OCI-LY7 (cell line): ENCODE data around the gene ZC3H12A. TPM values are rescaled to one million over a fixed set of nuclear protein-coding genes. Genes with fewer than 3 reads are reported as not detected.
"Not testable (repeated sequence)": the region's sequence is repeated elsewhere in the genome, so short reads cannot be mapped to it uniquely, and the experiment has no call there.

Source experiments
- BruUV-seq: library from RNA; stranded (reverse); fragments of 400-500 nt; replicated peaks from 2 replicates; lab custom pipeline; 2021; lab: Mats Ljungman, UMichigan
- CTCF ChIA-PET: fragments of 300-600 bp; sonication (Branson Sonifier 250); formaldehyde crosslinking; loops from one replicate; lab custom pipeline; 2022; ENCODE audit warnings: antibody characterized with exemption; ENCODE audit not compliant: unreplicated experiment; lab: Charles Lee
- POLR2A ChIA-PET: fragments of 300-600 bp; sonication (Branson Sonifier 250); formaldehyde crosslinking; loops from one replicate; lab custom pipeline; 2022; ENCODE audit warnings: antibody characterized with exemption; lab: Charles Lee
- DNase-seq: peaks from one replicate; pipeline ENCODE4 v3.0.0-alpha.2; 2015; ENCODE audit warnings: low spot score
- H2AFZ ChIP-seq: fragments of 200-600 bp; sonication (generic), shearing (Covaris generic); 2 replicates; pipeline ENCODE4 v1.6.1; 2014; ENCODE audit warnings: mild to moderate bottlenecking, antibody characterized with exemption, low read length, moderate library complexity
- H3K27ac ChIP-seq: fragments of 200-600 bp; sonication (generic); 2 replicates; pipeline ENCODE4 v1.5.1; 2014; ENCODE audit warnings: mixed run types, low read depth, mild to moderate bottlenecking, moderate library complexity, low read length, inconsistent platforms; ENCODE audit not compliant: poor library complexity, severe bottlenecking
- H3K36me3 ChIP-seq: fragments of 200-600 bp; sonication (generic); 2 replicates; pipeline ENCODE4 v1.6.1; 2014; ENCODE audit warnings: mild to moderate bottlenecking, antibody characterized with exemption, low read length, moderate library complexity, mixed read lengths; ENCODE audit not compliant: insufficient read depth
- H3K4me1 ChIP-seq: fragments of 200-600 bp; sonication (generic); 2 replicates; pipeline ENCODE4 v1.5.1; 2014; ENCODE audit warnings: mild to moderate bottlenecking, low read length; ENCODE audit not compliant: insufficient read depth, poor library complexity, severe bottlenecking
- H3K4me2 ChIP-seq: fragments of 200-600 bp; sonication (generic); 2 replicates; pipeline ENCODE4 v1.6.1; 2014; ENCODE audit warnings: mild to moderate bottlenecking, low read length
- H3K4me3 ChIP-seq: fragments of 200-600 bp; sonication (generic); 2 replicates; pipeline ENCODE4 v1.5.1; 2014; ENCODE audit warnings: mild to moderate bottlenecking, low read depth, low read length; ENCODE audit not compliant: poor library complexity, severe bottlenecking
- H3K79me2 ChIP-seq: fragments of 200-600 bp; sonication (generic); 2 replicates; pipeline ENCODE4 v1.6.1; 2016; ENCODE audit warnings: low read depth, mild to moderate bottlenecking, low read length, moderate library complexity, mixed read lengths; ENCODE audit not compliant: insufficient read depth
- H3K9me2 ChIP-seq: fragments of 200-600 bp; sonication (generic); 2 replicates; pipeline ENCODE4 v1.6.1; 2016; ENCODE audit warnings: mild to moderate bottlenecking, low read length, mixed read lengths; ENCODE audit not compliant: insufficient read depth
- H3K9me3 ChIP-seq: fragments of 200-600 bp; sonication (generic); 2 replicates; pipeline ENCODE4 v1.6.1; 2014; ENCODE audit warnings: mild to moderate bottlenecking, mixed run types, low read length, mixed read lengths
- H4K20me1 ChIP-seq: fragments of 200-600 bp; sonication (generic); 2 replicates; pipeline ENCODE4 v1.6.1; 2014; ENCODE audit warnings: mild to moderate bottlenecking, antibody characterized with exemption, low read length, moderate library complexity, mixed read lengths; ENCODE audit not compliant: insufficient read depth
- EZH2phosphoT487 ChIP-seq: fragments of 200-600 bp; sonication (generic); IDR thresholded peaks from 2 replicates; pipeline ENCODE4 v1.6.1; 2018; ENCODE audit warnings: low read depth, borderline replicate concordance, mild to moderate bottlenecking, mixed run types, antibody characterized with exemption, low read length, moderate library complexity, mixed read lengths
- intact Hi-C: fragments of 100-400 bp; cut with micrococcal nuclease; formaldehyde crosslinking; loops from one replicate; pipeline ENCODE4 v1.10.0; 2022; ENCODE audit not compliant: unreplicated experiment
- total RNA-seq, 2 experiments: library from RNA; depleted of rRNA in 1 of 2; stranded (reverse); fragments of >200 nt in 1 of 2; shearing (Covaris generic) in 1 of 2; gene quantifications; 2 replicates each; pipeline ENCODE4 v1.2.3, GENCODE V29; 2014 to 2022
- TF ChIP-seq, protein P1 (sequence below): fragments of 200-600 bp; sonication (generic); conservative IDR thresholded peaks from 2 replicates; pipeline ENCODE4 v1.5.1; 2014; ENCODE audit warnings: mild to moderate bottlenecking, antibody characterized with exemption, low read length, moderate library complexity, mixed read lengths

The ZC3H12A gene
- total RNA-seq, 2 experiments from 2014 or later: 11.5 to 20.7 TPM

DNA sequence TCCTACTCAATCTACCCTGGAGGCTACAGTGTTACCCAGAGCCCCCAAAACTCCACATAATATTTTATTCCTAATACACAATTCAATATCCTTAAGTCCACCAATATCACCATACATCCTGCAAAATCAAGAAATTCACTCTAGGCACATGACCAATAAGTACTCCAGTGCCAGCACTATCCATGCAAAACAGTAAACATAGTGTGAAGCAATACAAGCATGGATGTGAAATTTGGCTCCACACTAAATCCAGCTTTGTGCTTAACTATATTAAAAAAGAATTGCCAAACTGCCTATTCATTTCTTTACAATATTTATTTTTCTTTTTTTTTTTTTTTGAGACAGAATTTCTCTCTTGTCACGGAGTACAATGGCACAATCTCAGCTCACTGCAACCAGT is 43.2 kb downstream of the ZC3H12A start:
- BruUV-seq: no TSS peak
- intact Hi-C loops: no loop called here
- no peak overlapping the region for H3K4me2 ChIP-seq
- H3K4me3 ChIP-seq: no peak overlapping the region
- H3K9me3 ChIP-seq: no peaks in the 10 kb centered on the region
- TF ChIP-seq, protein P1, sequence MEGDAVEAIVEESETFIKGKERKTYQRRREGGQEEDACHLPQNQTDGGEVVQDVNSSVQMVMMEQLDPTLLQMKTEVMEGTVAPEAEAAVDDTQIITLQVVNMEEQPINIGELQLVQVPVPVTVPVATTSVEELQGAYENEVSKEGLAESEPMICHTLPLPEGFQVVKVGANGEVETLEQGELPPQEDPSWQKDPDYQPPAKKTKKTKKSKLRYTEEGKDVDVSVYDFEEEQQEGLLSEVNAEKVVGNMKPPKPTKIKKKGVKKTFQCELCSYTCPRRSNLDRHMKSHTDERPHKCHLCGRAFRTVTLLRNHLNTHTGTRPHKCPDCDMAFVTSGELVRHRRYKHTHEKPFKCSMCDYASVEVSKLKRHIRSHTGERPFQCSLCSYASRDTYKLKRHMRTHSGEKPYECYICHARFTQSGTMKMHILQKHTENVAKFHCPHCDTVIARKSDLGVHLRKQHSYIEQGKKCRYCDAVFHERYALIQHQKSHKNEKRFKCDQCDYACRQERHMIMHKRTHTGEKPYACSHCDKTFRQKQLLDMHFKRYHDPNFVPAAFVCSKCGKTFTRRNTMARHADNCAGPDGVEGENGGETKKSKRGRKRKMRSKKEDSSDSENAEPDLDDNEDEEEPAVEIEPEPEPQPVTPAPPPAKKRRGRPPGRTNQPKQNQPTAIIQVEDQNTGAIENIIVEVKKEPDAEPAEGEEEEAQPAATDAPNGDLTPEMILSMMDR: no peak
- peaks cover 16% of the 10 kb centered on the region for H3K4me1 ChIP-seq
- DNase-seq: no peak
- ChIA-PET POLR2A (no interaction called here), CTCF (no interaction called here)
- H3K9me2 ChIP-seq: no peaks in the 10 kb centered on the region
- H3K36me3 ChIP-seq: peaks cover 8% of the 10 kb centered on the region
- H3K27ac ChIP-seq: no peak overlapping the region
- H2AFZ ChIP-seq: no peak overlapping the region
- peaks cover 10% of the 10 kb centered on the region; the same call in 1 of the 2 replicates for H4K20me1 ChIP-seq
- H3K79me2 ChIP-seq: peaks cover 13% of the 10 kb centered on the region; the same call in 1 of the 2 replicates

DNA sequence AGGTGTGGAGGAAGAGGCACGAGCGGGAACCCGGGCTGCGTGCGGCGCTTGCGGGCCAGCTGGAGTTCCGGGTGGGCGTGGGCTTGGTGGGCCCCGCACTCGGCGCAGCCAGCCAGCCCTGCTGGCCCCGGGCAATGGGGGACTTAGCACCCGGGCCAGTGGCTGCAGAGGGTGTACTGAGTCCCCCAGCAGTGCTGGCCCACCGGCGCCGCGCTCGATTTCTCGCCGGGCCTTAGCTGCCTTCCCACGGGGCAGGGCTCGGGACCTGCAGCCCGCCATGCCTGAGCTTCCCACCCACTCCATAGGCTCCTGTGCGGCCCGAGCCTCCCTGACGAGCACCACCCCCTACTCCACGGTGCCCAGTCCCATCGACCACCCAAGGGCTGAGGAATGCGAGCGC is 43.9 kb downstream of the ZC3H12A start:
- H3K27ac ChIP-seq, H3K9me2 ChIP-seq, DNase-seq, H3K79me2 ChIP-seq, H2AFZ ChIP-seq, CTCF ChIA-PET, H3K4me2 ChIP-seq, intact Hi-C loops, H3K36me3 ChIP-seq, H4K20me1 ChIP-seq, H3K9me3 ChIP-seq, BruUV-seq, POLR2A ChIA-PET, H3K4me3 ChIP-seq: not testable (repeated sequence)
- peaks cover 13% of the 10 kb centered on the region for H3K4me1 ChIP-seq

DNA sequence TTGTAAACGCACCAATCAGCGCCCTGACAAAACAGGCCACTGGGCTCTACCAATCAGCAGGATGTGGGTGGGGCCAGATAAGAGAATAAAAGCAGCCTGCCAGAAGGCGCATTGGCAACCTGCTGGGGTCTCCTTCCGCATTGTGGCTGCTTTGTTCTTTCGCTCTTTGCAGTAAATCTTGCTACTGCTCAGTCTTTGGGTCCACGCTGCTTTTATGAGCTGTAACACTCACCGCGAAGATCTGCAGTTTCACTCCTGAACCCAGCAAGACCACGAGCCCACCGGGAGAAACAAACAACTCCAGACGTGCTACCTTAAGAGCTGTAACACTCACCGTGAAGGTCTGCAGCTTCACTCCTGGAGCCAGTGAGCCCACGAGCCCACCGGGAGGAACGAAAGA is 44.5 kb downstream of the ZC3H12A start:
- BruUV-seq, H3K9me3 ChIP-seq, H3K4me2 ChIP-seq, H3K9me2 ChIP-seq, POLR2A ChIA-PET, H3K27ac ChIP-seq, DNase-seq, CTCF ChIA-PET, H3K36me3 ChIP-seq, H4K20me1 ChIP-seq, intact Hi-C loops, H3K4me1 ChIP-seq, H2AFZ ChIP-seq, H3K4me3 ChIP-seq, H3K79me2 ChIP-seq: not testable (repeated sequence)

DNA sequence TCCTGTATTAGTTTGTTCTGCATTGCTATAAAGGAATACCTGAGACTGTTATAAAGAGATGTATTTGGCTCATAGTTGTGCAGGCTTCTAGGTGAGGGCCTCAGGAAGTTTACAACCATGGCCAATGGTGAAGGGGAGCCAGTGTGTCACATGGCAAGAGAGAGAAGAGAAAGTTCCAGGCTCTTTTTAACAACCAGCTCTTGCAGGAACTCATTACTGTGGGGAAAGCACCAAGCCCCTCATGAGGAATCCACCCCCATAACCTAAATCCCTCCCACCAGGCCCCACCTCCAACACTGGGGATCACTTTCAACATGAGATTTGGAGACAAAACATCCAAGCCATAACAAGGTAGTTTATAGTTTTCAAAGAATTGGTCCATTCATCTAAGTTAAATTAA is 45.2 kb downstream of the ZC3H12A start:
- Histone ChIP-seq H3K4me1 (peaks cover 8% of the 10 kb centered on the region), H4K20me1 (no peaks in the 10 kb centered on the region), H3K36me3 (no peaks in the 10 kb centered on the region), H3K9me2 (no peaks in the 10 kb centered on the region), H3K9me3 (no peaks in the 10 kb centered on the region), H2AFZ (no peak overlapping the region), H3K27ac (no peak overlapping the region), H3K4me3 (no peak overlapping the region), H3K4me2 (no peak overlapping the region), H3K79me2 (no peaks in the 10 kb centered on the region)
- no TSS peak for BruUV-seq
- no peak for DNase-seq
- TF ChIP-seq EZH2phosphoT487: no peak
- TF ChIP-seq, protein P1: no peak
- intact Hi-C loops: no loop called here
- ChIA-PET CTCF (no interaction called here), POLR2A (no interaction called here)

DNA sequence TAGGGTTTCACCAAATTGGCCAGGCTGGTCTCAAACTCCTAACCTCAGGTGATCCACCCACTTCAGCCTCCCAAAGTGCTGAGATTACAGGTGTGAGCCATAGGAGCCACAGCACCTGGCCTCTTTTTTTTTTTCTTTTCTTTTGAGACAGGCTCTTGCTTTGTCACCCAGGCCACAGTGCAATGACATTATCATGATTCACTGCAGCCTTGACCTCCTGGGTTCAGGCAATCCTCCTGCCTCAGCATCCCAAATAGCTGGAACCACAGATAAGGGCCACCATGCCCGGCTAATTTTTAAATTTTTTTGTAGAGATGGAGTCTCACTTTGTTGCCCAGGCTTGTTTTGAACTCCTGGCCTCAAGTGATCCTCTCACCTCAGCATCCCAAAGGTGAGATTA is 55.5 kb downstream of the ZC3H12A start:
- POLR2A ChIA-PET, H3K4me3 ChIP-seq, H3K4me2 ChIP-seq: not testable (repeated sequence)

More for the DNA sequence above, 55.5 kb downstream of the ZC3H12A start:
- H3K36me3 ChIP-seq, H2AFZ ChIP-seq, H3K9me3 ChIP-seq, H3K79me2 ChIP-seq, H3K9me2 ChIP-seq, DNase-seq, BruUV-seq, H4K20me1 ChIP-seq, H3K4me1 ChIP-seq, CTCF ChIA-PET, intact Hi-C loops, H3K27ac ChIP-seq: not testable (repeated sequence)
